Cardiac fibroblast (primary cell): ENCODE results near the gene CACNB1.

Experiments used
- DNase-seq, 2 donors: peaks; one replicate each; pipeline versions ENCODE4 v3.0.0 to v3.0.0-alpha.2; 2010; ENCODE audit warnings: low read depth in 2 of 2
- H3K4me3 ChIP-seq, 2 donors: replicated peaks in 1 of 2; 1 replicate in 1 of 2; 2 replicates in 1 of 2; pipeline ENCODE4 v1.5.1; 2011; ENCODE audit warnings: low read depth in 2 of 2, low read length in 2 of 2, mild to moderate bottlenecking in 2 of 2, moderate library complexity in 1 of 2
- CTCF ChIP-seq: IDR thresholded peaks from one replicate; pipeline ENCODE4 v1.5.1; 2011; ENCODE audit warnings: low read depth, mild to moderate bottlenecking, low read length, inconsistent platforms

Gene CACNB1

GRCh38 chr17:39174920-39175694, 22.4 kb downstream of the CACNB1 start:
- TF ChIP-seq CTCF, result peak; percentile 76
- H3K4me3 ChIP-seq, result no peak overlapping the region
- DNase-seq, result peak; percentile 71 to 72

GRCh38 chr17:39173526-39174274, 23.8 kb downstream of the CACNB1 start:
- H3K4me3 ChIP-seq, result no peak overlapping the region
- no peak for DNase-seq
- no peak for TF ChIP-seq CTCF

GRCh38 chr17:39173080-39173479, 24.4 kb downstream of the CACNB1 start:
- TF ChIP-seq CTCF, result no peak
- H3K4me3 ChIP-seq, result no peak overlapping the region
- DNase-seq, result no peak

- DNase-seq, result no peak
- no peak for TF ChIP-seq CTCF
- no peak overlapping the region for H3K4me3 ChIP-seq
Measured at GRCh38 chr17:39171933-39172332, 25.5 kb downstream of the CACNB1 start.

GRCh38 chr17:39170558-39170957, 26.9 kb downstream of the CACNB1 start:
- no peak for TF ChIP-seq CTCF
- DNase-seq, result no peak
- no peak overlapping the region for H3K4me3 ChIP-seq

GRCh38 chr17:39170109-39170508, 27.4 kb downstream of the CACNB1 start:
- no peak overlapping the region for H3K4me3 ChIP-seq
- DNase-seq, result no peak
- TF ChIP-seq CTCF, result no peak
